NCI-H524 (cell line): ENCODE data around the gene STK11.

Experiments used
- DNase-seq, 2 experiments: peaks; one replicate each; lab custom pipeline; 2025; lab: John Stamatoyannopoulos, UW

The STK11 gene

GRCh38 chr19:1251330-1252220 is 46.0 kb downstream of the STK11 start:
- DNase-seq: peak in 1 of 2 experiments; percentile 60

- no peak for DNase-seq
Observed at GRCh38 chr19:1252221-1252820, 46.7 kb downstream of the STK11 start.

- no peak for DNase-seq
Observed at GRCh38 chr19:1252821-1253513, 47.4 kb downstream of the STK11 start.

GRCh38 chr19:1253514-1254080 is 48.0 kb downstream of the STK11 start:
- no peak for DNase-seq

- DNase-seq: no peak
Observed at GRCh38 chr19:1254081-1254527, 48.5 kb downstream of the STK11 start.

GRCh38 chr19:1254530-1255185 is 49.1 kb downstream of the STK11 start:
- DNase-seq: no peak

GRCh38 chr19:1255186-1256161 is 49.9 kb downstream of the STK11 start:
- DNase-seq: no peak

GRCh38 chr19:1256646-1257474 is 51.3 kb downstream of the STK11 start:
- DNase-seq: no peak

GRCh38 chr19:1257475-1258162 is 52.0 kb downstream of the STK11 start:
- no peak for DNase-seq

- DNase-seq: no peak
Observed at GRCh38 chr19:1258163-1258492, 52.5 kb downstream of the STK11 start.

GRCh38 chr19:1258707-1259205 is 53.2 kb downstream of the STK11 start:
- DNase-seq: no peak

- DNase-seq: no peak
Observed at GRCh38 chr19:1259206-1259875, 53.8 kb downstream of the STK11 start.

GRCh38 chr19:1259876-1260748 is 54.5 kb downstream of the STK11 start:
- no peak for DNase-seq

- peak; percentile 91 to 97 for DNase-seq
Observed at GRCh38 chr19:1260749-1261537, 55.4 kb downstream of the STK11 start.

- DNase-seq: peak in 1 of 2 experiments; percentile 41
Observed at GRCh38 chr19:1261538-1261797, 55.9 kb downstream of the STK11 start.

- DNase-seq: no peak
Observed at GRCh38 chr19:1261798-1262622, 56.4 kb downstream of the STK11 start.
